HG02885 (cell line): ENCODE measurements around the gene GRK3.

Experiments used
- ATAC-seq: cut with Tn5 transposase; IDR thresholded peaks from one replicate; pipeline ENCODE4 v1.9.1; 2021; ENCODE audit warnings: mild to moderate bottlenecking; ENCODE audit not compliant: unreplicated experiment, poor library complexity

Gene GRK3

GRCh38 chr22:25772288-25772687 is 207.8 kb downstream of the GRK3 start:
- ATAC-seq, result no peak

GRCh38 chr22:25774575-25775026 is 210.1 kb downstream of the GRK3 start:
- no peak for ATAC-seq

GRCh38 chr22:25775531-25775930 is 211.1 kb downstream of the GRK3 start:
- no peak for ATAC-seq

GRCh38 chr22:25777411-25777810 is 212.9 kb downstream of the GRK3 start:
- no peak for ATAC-seq

- no peak for ATAC-seq
Observed at GRCh38 chr22:25777870-25778269, 213.4 kb downstream of the GRK3 start.
